BJ (cell line): Measurements from ENCODE around the gene ATPAF1. TPM values are rescaled to one million over a fixed set of nuclear protein-coding genes. Genes with fewer than 3 reads are reported as not detected.

Source experiments
- CTCF ChIA-PET: fragments of 350-600 bp; formaldehyde crosslinking; extraction: SDS; loops from one replicate; lab custom pipeline; 2021; ENCODE audit warnings: antibody characterized with exemption, inconsistent platforms; lab: Yijun Ruan, JAX
- POLR2A ChIA-PET: fragments of 300-600 bp; sonication (Branson Sonifier 250); formaldehyde crosslinking; extraction: SDS; loops from one replicate; lab custom pipeline; 2021; ENCODE audit warnings: antibody characterized with exemption; lab: Charles Lee
- DNase-seq: peaks from one replicate; pipeline ENCODE4 v3.0.0-alpha.2; 2011; ENCODE audit warnings: low read depth
- H3K27me3 ChIP-seq: 2 replicates; pipeline ENCODE4 v1.6.0; 2011; ENCODE audit warnings: low read length; ENCODE audit not compliant: control insufficient read depth, insufficient read depth
- H3K36me3 ChIP-seq: 2 replicates; pipeline ENCODE4 v1.5.1; 2011; ENCODE audit warnings: low read length; ENCODE audit not compliant: control insufficient read depth, insufficient read depth
- H3K4me3 ChIP-seq: 2 replicates; pipeline ENCODE4 v1.5.1; 2011; ENCODE audit warnings: low read depth, mild to moderate bottlenecking, control low read depth, low read length
- polyA minus RNA-seq: library from RNA; depleted of rRNA, polyadenylated mRNA; stranded (reverse); fragments of >200 nt; gene quantifications from 2 replicates; pipeline ENCODE4 v1.2.3, GENCODE V29; 2011; rRNA and poly(A)+ RNA removed
- polyA plus RNA-seq: library from polyadenylated mRNA; depleted of rRNA; stranded (reverse); fragments of >200 nt; gene quantifications from 2 replicates; pipeline ENCODE4 v1.2.3, GENCODE V29; 2011; rRNA removed
- TF ChIP-seq, protein P1 (sequence below): IDR thresholded peaks from 2 replicates; pipeline ENCODE4 v1.5.1; 2011; ENCODE audit warnings: low read depth, mild to moderate bottlenecking, control low read depth, inconsistent platforms, low read length, moderate library complexity; ENCODE audit not compliant: insufficient read depth

The ATPAF1 gene, protein sequence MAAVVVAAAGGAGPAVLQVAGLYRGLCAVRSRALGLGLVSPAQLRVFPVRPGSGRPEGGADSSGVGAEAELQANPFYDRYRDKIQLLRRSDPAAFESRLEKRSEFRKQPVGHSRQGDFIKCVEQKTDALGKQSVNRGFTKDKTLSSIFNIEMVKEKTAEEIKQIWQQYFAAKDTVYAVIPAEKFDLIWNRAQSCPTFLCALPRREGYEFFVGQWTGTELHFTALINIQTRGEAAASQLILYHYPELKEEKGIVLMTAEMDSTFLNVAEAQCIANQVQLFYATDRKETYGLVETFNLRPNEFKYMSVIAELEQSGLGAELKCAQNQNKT
- 37.0 and 67.2 TPM in 2 replicates for polyA plus RNA-seq
- 17.8 and 19.1 TPM in 2 replicates for polyA minus RNA-seq

DNA sequence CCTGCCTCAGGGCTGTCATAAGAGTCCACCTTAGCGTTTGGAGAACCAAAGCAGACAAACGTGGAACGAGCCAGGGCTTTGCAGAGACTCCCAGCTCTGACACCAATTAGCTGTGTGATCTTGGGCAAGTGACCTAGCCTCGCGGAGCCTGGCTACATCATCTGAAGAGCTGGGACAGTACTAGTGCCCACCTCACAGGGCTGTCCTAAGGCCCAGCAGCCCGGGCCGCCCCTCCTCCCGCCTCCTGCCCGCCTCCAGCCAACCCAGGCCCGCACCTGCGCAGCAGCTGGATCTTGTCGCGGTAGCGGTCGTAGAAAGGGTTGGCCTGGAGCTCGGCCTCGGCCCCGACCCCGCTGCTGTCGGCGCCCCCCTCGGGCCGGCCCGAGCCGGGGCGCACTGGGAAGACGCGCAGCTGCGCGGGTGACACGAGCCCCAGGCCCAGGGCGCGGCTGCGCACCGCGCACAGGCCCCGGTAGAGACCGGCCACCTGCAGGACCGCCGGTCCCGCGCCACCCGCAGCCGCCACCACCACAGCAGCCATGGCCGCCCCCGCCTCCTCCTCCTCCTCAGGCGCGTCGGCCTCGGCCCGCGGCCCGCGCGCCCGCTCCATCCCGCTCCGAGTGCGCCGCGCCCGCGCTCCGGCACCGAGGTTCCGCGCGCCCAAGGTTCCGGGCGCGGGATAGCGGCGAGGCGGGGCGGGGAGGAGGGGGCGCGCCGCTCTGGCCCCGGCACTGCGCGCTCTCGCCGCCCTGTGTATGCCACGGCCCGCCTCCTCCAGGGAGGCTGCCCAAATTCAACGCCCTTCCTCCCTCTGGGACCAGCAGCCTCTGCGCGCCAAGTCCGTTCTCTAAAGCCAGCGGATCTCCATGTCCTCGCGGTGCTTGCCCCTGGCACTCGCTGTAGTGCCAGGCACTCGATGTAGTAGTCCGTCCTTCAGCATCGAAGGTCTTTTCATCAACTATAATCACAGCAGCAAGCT is at the start of gene ATPAF1:
Gene ATPAF1 (minus strand): TSS at position 583 of the 979 bp plus-strand sequence. CDS start 42 bp downstream, at position 541.
- Histone ChIP-seq H3K36me3 (peaks cover 9% of the 10 kb centered on the region), H3K27me3 (no peaks in the 10 kb centered on the region), H3K4me3 (peak within 1 kb of the TSS; percentile 80)
- TF ChIP-seq, protein P1, sequence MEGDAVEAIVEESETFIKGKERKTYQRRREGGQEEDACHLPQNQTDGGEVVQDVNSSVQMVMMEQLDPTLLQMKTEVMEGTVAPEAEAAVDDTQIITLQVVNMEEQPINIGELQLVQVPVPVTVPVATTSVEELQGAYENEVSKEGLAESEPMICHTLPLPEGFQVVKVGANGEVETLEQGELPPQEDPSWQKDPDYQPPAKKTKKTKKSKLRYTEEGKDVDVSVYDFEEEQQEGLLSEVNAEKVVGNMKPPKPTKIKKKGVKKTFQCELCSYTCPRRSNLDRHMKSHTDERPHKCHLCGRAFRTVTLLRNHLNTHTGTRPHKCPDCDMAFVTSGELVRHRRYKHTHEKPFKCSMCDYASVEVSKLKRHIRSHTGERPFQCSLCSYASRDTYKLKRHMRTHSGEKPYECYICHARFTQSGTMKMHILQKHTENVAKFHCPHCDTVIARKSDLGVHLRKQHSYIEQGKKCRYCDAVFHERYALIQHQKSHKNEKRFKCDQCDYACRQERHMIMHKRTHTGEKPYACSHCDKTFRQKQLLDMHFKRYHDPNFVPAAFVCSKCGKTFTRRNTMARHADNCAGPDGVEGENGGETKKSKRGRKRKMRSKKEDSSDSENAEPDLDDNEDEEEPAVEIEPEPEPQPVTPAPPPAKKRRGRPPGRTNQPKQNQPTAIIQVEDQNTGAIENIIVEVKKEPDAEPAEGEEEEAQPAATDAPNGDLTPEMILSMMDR: no peak
- no peak for DNase-seq
- ChIA-PET CTCF (interaction anchor here (1.2 to 2.1 kb wide), 2 partner anchors 12 to 132 kb away, joined by 3 to 5 read pairs; a partner anchor contains a TSS), POLR2A (no interaction called here)

DNA sequence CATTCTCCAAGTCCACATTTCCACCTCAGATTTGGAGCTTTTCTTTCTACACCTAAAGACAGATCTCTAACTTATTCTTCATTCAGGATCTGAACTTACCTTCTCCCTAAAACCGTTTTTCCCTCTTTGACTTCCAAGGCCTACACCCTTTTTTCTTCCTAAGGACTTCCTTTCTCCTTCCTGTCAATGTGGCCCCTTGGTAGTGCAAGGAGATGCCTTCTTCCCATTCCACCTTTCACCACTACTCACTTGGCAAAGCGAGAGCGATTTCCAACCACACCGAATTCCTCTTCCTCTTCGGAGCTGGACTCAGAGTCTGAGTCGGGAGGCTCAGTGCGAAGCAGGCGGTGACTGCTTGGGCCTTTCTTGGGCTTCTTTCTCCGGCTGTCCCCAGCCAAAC is 49.5 kb upstream of the ATPAF1 start:
- TF ChIP-seq, protein P1: no peak
- Histone ChIP-seq H3K4me3 (peak overlapping the region; percentile 90), H3K27me3 (peaks cover under 1% of the 10 kb centered on the region), H3K36me3 (peaks cover 3% of the 10 kb centered on the region)
- CTCF ChIA-PET: interaction anchor here (0.7 to 1.9 kb wide), 6 partner anchors 15 to 671 kb away, joined by 3 read pairs; no protein-coding TSS in a partner anchor
- DNase-seq: no peak
- POLR2A ChIA-PET: no interaction called here

DNA sequence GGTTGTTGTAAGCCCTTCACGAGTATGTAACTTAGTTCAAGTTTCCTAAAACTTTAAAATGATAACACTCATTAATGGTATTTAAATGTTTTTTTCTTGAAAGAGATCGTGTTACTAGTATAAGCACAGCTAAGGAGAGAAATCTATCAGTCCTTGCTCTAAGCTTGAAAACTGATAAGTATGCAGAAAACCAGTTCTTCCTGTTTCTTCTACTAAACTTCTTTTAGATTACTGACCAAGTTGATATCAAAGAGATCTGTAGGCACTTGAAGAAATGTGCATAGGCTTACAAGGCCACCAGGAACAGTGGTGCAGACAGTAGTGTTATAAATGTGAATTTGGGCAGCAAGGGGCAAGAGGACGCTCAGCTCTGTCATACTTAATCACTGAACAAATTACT is 46.8 kb upstream of the ATPAF1 start:
- TF ChIP-seq, protein P1: no peak
- CTCF ChIA-PET: interaction anchor here (6.3 kb wide), 1 partner anchor 10 kb away, joined by 25 read pairs; no protein-coding TSS in a partner anchor
- POLR2A ChIA-PET: no interaction called here
- DNase-seq: no peak
- Histone ChIP-seq H3K27me3 (no peaks in the 10 kb centered on the region), H3K36me3 (peaks cover 3% of the 10 kb centered on the region), H3K4me3 (no peak overlapping the region)

DNA sequence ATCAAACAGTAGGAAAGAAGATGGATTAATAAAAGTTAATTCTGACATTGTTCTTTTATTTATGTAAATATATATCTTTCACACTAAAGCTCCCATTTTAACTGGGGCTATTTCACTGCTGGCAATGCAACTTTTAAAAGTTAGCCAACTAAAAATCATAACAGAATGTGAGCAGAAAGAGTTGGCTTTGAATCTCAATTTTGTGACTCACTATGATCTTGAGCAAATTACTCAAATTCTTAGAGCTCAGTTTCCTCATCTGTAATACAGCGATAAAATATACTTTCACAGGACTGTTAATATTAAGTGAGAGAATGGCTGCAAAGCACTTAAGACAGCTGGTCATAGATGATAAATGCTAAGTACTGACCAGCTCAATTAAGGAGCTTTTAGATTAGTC is 40.0 kb upstream of the ATPAF1 start:
- TF ChIP-seq, protein P1: no peak
- Histone ChIP-seq H3K27me3 (no peaks in the 10 kb centered on the region), H3K4me3 (no peak overlapping the region), H3K36me3 (peaks cover 5% of the 10 kb centered on the region)
- CTCF ChIA-PET: interaction anchor here (0.6 to 1.5 kb wide), 3 partner anchors 12 to 277 kb away, joined by 3 to 4 read pairs (median 3); no protein-coding TSS in a partner anchor
- POLR2A ChIA-PET: no interaction called here
- no peak for DNase-seq
